Measurements from ENCODE around the gene MTG2. TPM values are rescaled to one million over a fixed set of nuclear protein-coding genes. Genes with fewer than 3 reads are reported as not detected.

The MTG2 gene
- polyA plus RNA-seq, 2 donors = 19.4 to 25.4 TPM

- peaks cover 10 to 27% of the 10 kb centered on the region in 2 donors for H3K4me1 ChIP-seq (ENCODE audit: control insufficient read depth in 2 of 2, insufficient read depth in 2 of 2, low read length in 1 of 2)
- H3K27ac ChIP-seq (ENCODE audit: low read depth in 2 of 2, low read length in 1 of 2) = peak overlapping the region in 1 of 2 donors; percentile 7
- H3K36me3 ChIP-seq (ENCODE audit: control insufficient read depth in 2 of 2, insufficient read depth in 2 of 2, low read length in 1 of 2) = peaks cover 13 to 33% of the 10 kb centered on the region in 2 donors
- WGBS, 2 donors = 82 to 87% methylated on average over 9 of the region's 9 CpGs
- H3K4me3 ChIP-seq (ENCODE audit: low read depth in 1 of 2, low read length in 2 of 2) = no peak overlapping the region
- H3K9me3 ChIP-seq (ENCODE audit: control insufficient read depth in 2 of 2, insufficient read depth in 1 of 2, low read depth in 1 of 2, low read length in 1 of 2) = no peaks in the 10 kb centered on the region
- no peaks in the 10 kb centered on the region for H3K27me3 ChIP-seq (ENCODE audit: control insufficient read depth in 1 of 2, insufficient read depth in 2 of 2, low read length in 2 of 2)
Measured at GRCh38 chr20:62160253-62160652, 22.6 kb upstream of the MTG2 start.

GRCh38 chr20:62160876-62161275 lies 22.0 kb upstream of the MTG2 start:
- no peaks in the 10 kb centered on the region for H3K27me3 ChIP-seq (ENCODE audit: control insufficient read depth in 1 of 2, insufficient read depth in 2 of 2, low read length in 2 of 2)
- WGBS, 2 donors = 92% methylated on average over 17 of the region's 17 CpGs
- peak overlapping the region; percentile 34 to 45 for H3K27ac ChIP-seq (ENCODE audit: low read depth in 2 of 2, low read length in 1 of 2)
- peaks cover 10 to 27% of the 10 kb centered on the region in 2 donors for H3K4me1 ChIP-seq (ENCODE audit: control insufficient read depth in 2 of 2, insufficient read depth in 2 of 2, low read length in 1 of 2)
- H3K9me3 ChIP-seq (ENCODE audit: control insufficient read depth in 2 of 2, insufficient read depth in 1 of 2, low read depth in 1 of 2, low read length in 1 of 2) = no peaks in the 10 kb centered on the region
- H3K36me3 ChIP-seq (ENCODE audit: control insufficient read depth in 2 of 2, insufficient read depth in 2 of 2, low read length in 1 of 2) = peaks cover 18 to 39% of the 10 kb centered on the region in 2 donors
- no peak overlapping the region for H3K4me3 ChIP-seq (ENCODE audit: low read depth in 1 of 2, low read length in 2 of 2)

DNA sequence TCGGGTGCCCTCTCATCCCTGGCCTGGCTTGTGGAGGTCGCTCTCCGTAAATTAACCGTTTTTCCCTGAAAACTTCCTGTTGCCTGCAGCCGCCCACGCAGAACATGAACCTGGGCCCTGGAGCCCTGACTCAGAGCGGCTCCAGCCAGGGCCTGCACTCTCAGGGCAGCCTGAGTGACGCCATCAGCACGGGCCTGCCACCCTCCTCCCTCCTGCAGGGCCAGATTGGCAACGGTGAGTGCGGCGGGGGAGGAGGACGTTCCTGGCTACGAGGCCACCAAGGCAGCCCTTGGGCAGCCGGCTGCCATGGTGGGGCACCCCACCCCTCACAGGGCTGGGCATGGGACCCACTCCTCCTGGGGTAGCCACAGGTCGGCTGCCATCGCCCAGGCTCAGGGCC lies 21.5 kb upstream of the MTG2 start:
- Histone ChIP-seq H3K4me3 (ENCODE audit: low read depth in 1 of 2, low read length in 2 of 2) (no peak overlapping the region), H3K27ac (ENCODE audit: low read depth in 2 of 2, low read length in 1 of 2) (peak overlapping the region; percentile 34 to 75), H3K27me3 (ENCODE audit: control insufficient read depth in 1 of 2, insufficient read depth in 2 of 2, low read length in 2 of 2) (no peaks in the 10 kb centered on the region), H3K36me3 (ENCODE audit: control insufficient read depth in 2 of 2, insufficient read depth in 2 of 2, low read length in 1 of 2) (peaks cover 18 to 42% of the 10 kb centered on the region in 2 donors), H3K9me3 (ENCODE audit: control insufficient read depth in 2 of 2, insufficient read depth in 1 of 2, low read depth in 1 of 2, low read length in 1 of 2) (no peaks in the 10 kb centered on the region), H3K4me1 (ENCODE audit: control insufficient read depth in 2 of 2, insufficient read depth in 2 of 2, low read length in 1 of 2) (peaks cover 10 to 27% of the 10 kb centered on the region in 2 donors)
- 64 to 74% methylated on average over 17 of the region's 17 CpGs for WGBS, 2 donors

DNA sequence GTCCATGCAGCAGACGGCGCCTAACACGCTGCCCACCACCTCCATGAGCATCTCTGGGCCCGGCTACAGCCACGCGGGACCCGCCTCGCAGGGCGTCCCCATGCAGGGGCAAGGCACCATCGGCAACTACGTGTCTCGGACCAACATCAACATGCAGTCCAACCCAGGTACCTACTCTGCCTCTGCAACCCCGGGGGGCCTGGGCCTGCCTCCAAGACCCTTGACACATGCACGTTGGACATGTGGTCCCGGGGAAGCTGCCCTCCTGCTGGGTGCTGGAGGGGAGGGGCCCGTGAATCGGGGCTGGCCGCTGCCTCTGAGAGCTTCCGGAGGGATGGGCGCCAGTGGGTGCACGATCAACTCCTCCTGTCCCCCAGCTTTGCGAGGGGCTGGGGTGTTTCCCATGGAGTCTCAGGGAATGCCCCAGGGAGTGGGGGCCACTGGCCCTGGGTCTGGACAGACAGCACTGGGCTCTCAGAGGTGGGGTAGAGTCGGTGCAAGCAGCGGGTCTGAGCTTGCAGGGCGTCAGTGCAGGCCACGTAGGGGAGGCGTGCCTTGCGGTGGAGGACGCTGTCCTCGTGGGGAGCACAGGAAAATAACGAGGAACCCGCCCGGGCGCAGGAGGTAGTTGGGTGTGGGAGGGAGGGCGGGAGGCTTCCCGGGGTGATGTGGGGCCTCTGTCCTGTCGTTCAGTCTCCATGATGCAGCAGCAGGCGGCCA lies 19.9 kb upstream of the MTG2 start:
- H3K36me3 ChIP-seq (ENCODE audit: control insufficient read depth in 2 of 2, insufficient read depth in 2 of 2, low read length in 1 of 2) = peaks cover 18 to 42% of the 10 kb centered on the region in 2 donors
- H3K4me3 ChIP-seq (ENCODE audit: low read depth in 1 of 2, low read length in 2 of 2) = no peak overlapping the region
- H3K27me3 ChIP-seq (ENCODE audit: control insufficient read depth in 1 of 2, insufficient read depth in 2 of 2, low read length in 2 of 2) = no peaks in the 10 kb centered on the region
- H3K4me1 ChIP-seq (ENCODE audit: control insufficient read depth in 2 of 2, insufficient read depth in 2 of 2, low read length in 1 of 2) = peaks cover 5 to 20% of the 10 kb centered on the region in 2 donors
- no peaks in the 10 kb centered on the region for H3K9me3 ChIP-seq (ENCODE audit: control insufficient read depth in 2 of 2, insufficient read depth in 1 of 2, low read depth in 1 of 2, low read length in 1 of 2)
- WGBS, 2 donors = 96 to 97% methylated on average over 38 of the region's 38 CpGs
- no peak overlapping the region for H3K27ac ChIP-seq (ENCODE audit: low read depth in 2 of 2, low read length in 1 of 2)

DNA sequence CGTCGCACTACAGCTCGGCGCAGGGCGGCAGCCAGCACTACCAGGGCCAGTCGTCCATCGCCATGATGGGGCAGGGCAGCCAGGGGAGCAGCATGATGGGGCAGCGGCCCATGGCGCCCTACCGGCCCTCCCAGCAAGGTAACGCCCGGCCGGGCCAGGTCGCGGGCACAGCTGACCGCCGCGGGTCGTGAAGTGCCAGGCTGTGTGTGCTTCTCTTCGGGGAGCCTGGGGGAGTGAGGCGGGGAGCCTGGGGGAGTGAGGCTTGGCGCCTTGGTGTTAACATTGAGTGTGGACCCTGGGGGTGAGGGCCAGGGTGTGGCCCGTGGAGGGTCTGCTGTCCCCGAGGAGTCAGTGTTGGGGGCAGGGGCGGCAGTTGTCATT lies 19.4 kb upstream of the MTG2 start:
- WGBS, 2 donors = 95 to 97% methylated on average over 23 to 25 of the region's 25 CpGs
- Histone ChIP-seq H3K27me3 (ENCODE audit: control insufficient read depth in 1 of 2, insufficient read depth in 2 of 2, low read length in 2 of 2) (no peaks in the 10 kb centered on the region), H3K4me3 (ENCODE audit: low read depth in 1 of 2, low read length in 2 of 2) (no peak overlapping the region), H3K9me3 (ENCODE audit: control insufficient read depth in 2 of 2, insufficient read depth in 1 of 2, low read depth in 1 of 2, low read length in 1 of 2) (no peaks in the 10 kb centered on the region), H3K27ac (ENCODE audit: low read depth in 2 of 2, low read length in 1 of 2) (no peak overlapping the region), H3K4me1 (ENCODE audit: control insufficient read depth in 2 of 2, insufficient read depth in 2 of 2, low read length in 1 of 2) (peaks cover 5 to 20% of the 10 kb centered on the region in 2 donors), H3K36me3 (ENCODE audit: control insufficient read depth in 2 of 2, insufficient read depth in 2 of 2, low read length in 1 of 2) (peaks cover 18 to 46% of the 10 kb centered on the region in 2 donors)

DNA sequence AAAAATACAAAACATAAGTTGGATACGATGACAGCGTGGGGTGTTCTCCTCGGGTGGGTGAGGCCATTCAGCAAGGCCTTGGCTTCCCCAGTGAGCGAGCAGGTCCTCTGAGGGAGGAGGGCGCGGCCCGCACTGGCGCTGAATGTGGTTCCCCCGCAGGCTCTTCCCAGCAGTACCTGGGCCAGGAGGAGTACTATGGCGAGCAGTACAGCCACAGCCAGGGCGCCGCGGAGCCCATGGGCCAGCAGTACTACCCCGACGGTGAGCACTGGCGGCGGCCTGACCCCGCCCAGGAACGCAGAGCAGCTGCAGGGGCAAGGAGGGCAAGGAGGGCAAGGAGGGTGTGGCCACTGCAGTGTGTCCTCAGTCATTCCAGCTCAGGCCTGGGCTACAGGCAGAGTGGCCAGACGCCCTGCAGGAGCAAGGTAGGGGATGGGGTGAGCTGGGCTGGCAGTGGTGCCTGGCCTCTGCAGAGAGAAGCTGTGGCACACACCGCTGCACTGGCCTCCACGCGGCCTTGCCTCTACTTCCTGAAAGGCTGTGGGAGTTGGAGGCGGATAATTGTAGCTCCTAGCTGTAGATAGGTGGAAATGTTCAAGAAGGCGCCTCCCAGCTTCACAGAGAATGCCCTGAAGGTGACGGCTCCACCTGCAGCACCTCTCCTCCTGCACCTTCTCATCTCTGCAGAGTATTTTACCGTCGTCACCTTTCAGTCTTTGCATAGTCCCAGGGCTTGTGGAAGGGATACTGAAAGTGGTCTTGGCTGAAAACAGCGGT lies 18.7 kb upstream of the MTG2 start:
- 89 to 93% methylated on average over 29 of the region's 29 CpGs for WGBS, 2 donors
- Histone ChIP-seq H3K36me3 (ENCODE audit: control insufficient read depth in 2 of 2, insufficient read depth in 2 of 2, low read length in 1 of 2) (peaks cover 18 to 47% of the 10 kb centered on the region in 2 donors), H3K4me1 (ENCODE audit: control insufficient read depth in 2 of 2, insufficient read depth in 2 of 2, low read length in 1 of 2) (peaks cover 3 to 19% of the 10 kb centered on the region in 2 donors), H3K4me3 (ENCODE audit: low read depth in 1 of 2, low read length in 2 of 2) (no peak overlapping the region), H3K27ac (ENCODE audit: low read depth in 2 of 2, low read length in 1 of 2) (no peak overlapping the region), H3K9me3 (ENCODE audit: control insufficient read depth in 2 of 2, insufficient read depth in 1 of 2, low read depth in 1 of 2, low read length in 1 of 2) (peaks cover 0 to 2% of the 10 kb centered on the region in 2 donors), H3K27me3 (ENCODE audit: control insufficient read depth in 1 of 2, insufficient read depth in 2 of 2, low read length in 2 of 2) (no peaks in the 10 kb centered on the region)

GRCh38 chr20:62164879-62165761 lies 17.7 kb upstream of the MTG2 start:
- H3K9me3 ChIP-seq (ENCODE audit: control insufficient read depth in 2 of 2, insufficient read depth in 1 of 2, low read depth in 1 of 2, low read length in 1 of 2) = peaks cover 0 to 2% of the 10 kb centered on the region in 2 donors
- WGBS, 2 donors = 96 to 98% methylated on average over 41 of the region's 41 CpGs
- H3K27me3 ChIP-seq (ENCODE audit: control insufficient read depth in 1 of 2, insufficient read depth in 2 of 2, low read length in 2 of 2) = no peaks in the 10 kb centered on the region
- H3K27ac ChIP-seq (ENCODE audit: low read depth in 2 of 2, low read length in 1 of 2) = no peak overlapping the region
- peaks cover 3 to 11% of the 10 kb centered on the region in 2 donors for H3K4me1 ChIP-seq (ENCODE audit: control insufficient read depth in 2 of 2, insufficient read depth in 2 of 2, low read length in 1 of 2)
- no peak overlapping the region for H3K4me3 ChIP-seq (ENCODE audit: low read depth in 1 of 2, low read length in 2 of 2)
- H3K36me3 ChIP-seq (ENCODE audit: control insufficient read depth in 2 of 2, insufficient read depth in 2 of 2, low read length in 1 of 2) = peaks cover 18 to 54% of the 10 kb centered on the region in 2 donors

- 88% methylated on average over 25 of the region's 25 CpGs for WGBS, 2 donors
- no peak overlapping the region for H3K4me3 ChIP-seq (ENCODE audit: low read depth in 1 of 2, low read length in 2 of 2)
- no peaks in the 10 kb centered on the region for H3K27me3 ChIP-seq (ENCODE audit: control insufficient read depth in 1 of 2, insufficient read depth in 2 of 2, low read length in 2 of 2)
- peaks cover 0 to 2% of the 10 kb centered on the region in 2 donors for H3K9me3 ChIP-seq (ENCODE audit: control insufficient read depth in 2 of 2, insufficient read depth in 1 of 2, low read depth in 1 of 2, low read length in 1 of 2)
- no peak overlapping the region for H3K27ac ChIP-seq (ENCODE audit: low read depth in 2 of 2, low read length in 1 of 2)
- H3K4me1 ChIP-seq (ENCODE audit: control insufficient read depth in 2 of 2, insufficient read depth in 2 of 2, low read length in 1 of 2) = peaks cover 3 to 7% of the 10 kb centered on the region in 2 donors
- peaks cover 22 to 54% of the 10 kb centered on the region in 2 donors for H3K36me3 ChIP-seq (ENCODE audit: control insufficient read depth in 2 of 2, insufficient read depth in 2 of 2, low read length in 1 of 2)
Measured at GRCh38 chr20:62165762-62166399, 16.9 kb upstream of the MTG2 start.

DNA sequence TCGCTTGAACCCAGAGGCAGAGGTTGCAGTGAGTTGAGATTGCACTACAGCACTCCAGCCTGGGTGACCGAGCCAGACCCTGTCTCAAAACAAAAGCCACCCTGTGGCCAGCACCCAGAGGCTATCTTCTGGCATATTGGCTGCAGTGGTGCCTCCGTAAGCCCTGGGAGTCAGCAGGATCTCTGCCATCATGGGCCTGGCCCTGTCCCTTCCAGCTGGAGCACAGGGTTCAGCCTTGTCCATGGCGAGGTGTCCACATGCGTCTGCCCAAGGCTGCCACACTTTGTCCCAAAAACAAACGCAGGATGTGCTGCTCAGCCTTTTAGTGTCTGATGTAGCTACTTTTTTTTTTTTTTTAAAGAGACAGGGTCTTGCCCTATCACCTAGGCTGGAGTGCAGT lies 15.4 kb upstream of the MTG2 start:
- WGBS, 2 donors = 83 to 90% methylated on average over 6 of the region's 6 CpGs
- H3K4me1 ChIP-seq (ENCODE audit: control insufficient read depth in 2 of 2, insufficient read depth in 2 of 2, low read length in 1 of 2) = no peaks in the 10 kb centered on the region
- peaks cover 0 to 2% of the 10 kb centered on the region in 2 donors for H3K9me3 ChIP-seq (ENCODE audit: control insufficient read depth in 2 of 2, insufficient read depth in 1 of 2, low read depth in 1 of 2, low read length in 1 of 2)
- H3K27ac ChIP-seq (ENCODE audit: low read depth in 2 of 2, low read length in 1 of 2) = no peak overlapping the region
- no peak overlapping the region for H3K4me3 ChIP-seq (ENCODE audit: low read depth in 1 of 2, low read length in 2 of 2)
- peaks cover 22 to 49% of the 10 kb centered on the region in 2 donors for H3K36me3 ChIP-seq (ENCODE audit: control insufficient read depth in 2 of 2, insufficient read depth in 2 of 2, low read length in 1 of 2)
- H3K27me3 ChIP-seq (ENCODE audit: control insufficient read depth in 1 of 2, insufficient read depth in 2 of 2, low read length in 2 of 2) = no peaks in the 10 kb centered on the region

All from esophagus (tissue), 2 donors.